OCI-LY3 (cell line): Measurements from ENCODE around the gene GCAT.

Experiments used
- H2AFZ ChIP-seq: fragments of 200-600, 300-600 bp; shearing (Covaris generic); 2 replicates; pipeline ENCODE4 v1.6.0; 2014; ENCODE audit warnings: antibody characterized with exemption, low read depth, low read length
- H3K27ac ChIP-seq: fragments of 200-600, 300-600 bp; sonication (generic); 2 replicates; pipeline ENCODE4 v1.5.1; 2014; ENCODE audit warnings: mild to moderate bottlenecking, low read length, moderate library complexity, mixed read lengths
- H3K27me3 ChIP-seq: fragments of 200-600, 300-600 bp; sonication (generic); 2 replicates; pipeline ENCODE4 v1.6.1; 2014; ENCODE audit warnings: low read depth, low read length, mixed read lengths
- H3K36me3 ChIP-seq: fragments of 200-600, 300-600 bp; sonication (generic); replicated peaks from 2 replicates; pipeline ENCODE3; 2014; ENCODE audit warnings: low read depth, low read length, mixed read lengths
- H3K4me1 ChIP-seq: fragments of 300-600, 200-600 bp; sonication (generic); 2 replicates; pipeline ENCODE4 v1.6.1; 2014; ENCODE audit warnings: low read length, mixed read lengths
- H3K4me2 ChIP-seq: fragments of 200-600, 300-600 bp; sonication (generic); 2 replicates; pipeline ENCODE4 v1.6.1; 2014; ENCODE audit warnings: low read length, mixed read lengths
- H3K4me3 ChIP-seq: fragments of 300-600, 200-600 bp; sonication (generic); 2 replicates; pipeline ENCODE4 v1.5.1; 2014; ENCODE audit warnings: antibody characterized with exemption, mild to moderate bottlenecking, low read length, moderate library complexity
- H3K79me2 ChIP-seq: fragments of 300-600, 200-600 bp; shearing (Covaris generic); 2 replicates; pipeline ENCODE4 v1.6.1; 2014; ENCODE audit warnings: mild to moderate bottlenecking, low read length, mixed read lengths
- H3K9ac ChIP-seq: fragments of 300-600, 200-600 bp; shearing (Covaris generic); 2 replicates; pipeline ENCODE4 v1.6.0; 2014; ENCODE audit warnings: mild to moderate bottlenecking, low read length, moderate library complexity
- H3K9me3 ChIP-seq: fragments of 200-600, 300-600 bp; shearing (Covaris generic); 2 replicates; pipeline ENCODE4 v1.6.1; 2014; ENCODE audit warnings: low read length, mixed read lengths; ENCODE audit not compliant: insufficient read depth
- H4K20me1 ChIP-seq: fragments of 200-600, 300-600 bp; sonication (generic); 2 replicates; pipeline ENCODE4 v1.6.1; 2016; ENCODE audit warnings: low read length, mixed read lengths; ENCODE audit not compliant: insufficient read depth
- EZH2phosphoT487 ChIP-seq: fragments of 200-600 bp; shearing (Covaris generic); IDR thresholded peaks from 2 replicates; pipeline ENCODE4 v1.6.1; 2018; ENCODE audit warnings: antibody characterized with exemption, mixed run types, low read depth
- TF ChIP-seq, protein P1 (sequence below): fragments of 200-600, 300-600 bp; sonication (generic); IDR thresholded peaks from 2 replicates; pipeline ENCODE4 v1.5.1; 2014; ENCODE audit warnings: antibody characterized with exemption, low read length, low read depth

Gene GCAT

DNA sequence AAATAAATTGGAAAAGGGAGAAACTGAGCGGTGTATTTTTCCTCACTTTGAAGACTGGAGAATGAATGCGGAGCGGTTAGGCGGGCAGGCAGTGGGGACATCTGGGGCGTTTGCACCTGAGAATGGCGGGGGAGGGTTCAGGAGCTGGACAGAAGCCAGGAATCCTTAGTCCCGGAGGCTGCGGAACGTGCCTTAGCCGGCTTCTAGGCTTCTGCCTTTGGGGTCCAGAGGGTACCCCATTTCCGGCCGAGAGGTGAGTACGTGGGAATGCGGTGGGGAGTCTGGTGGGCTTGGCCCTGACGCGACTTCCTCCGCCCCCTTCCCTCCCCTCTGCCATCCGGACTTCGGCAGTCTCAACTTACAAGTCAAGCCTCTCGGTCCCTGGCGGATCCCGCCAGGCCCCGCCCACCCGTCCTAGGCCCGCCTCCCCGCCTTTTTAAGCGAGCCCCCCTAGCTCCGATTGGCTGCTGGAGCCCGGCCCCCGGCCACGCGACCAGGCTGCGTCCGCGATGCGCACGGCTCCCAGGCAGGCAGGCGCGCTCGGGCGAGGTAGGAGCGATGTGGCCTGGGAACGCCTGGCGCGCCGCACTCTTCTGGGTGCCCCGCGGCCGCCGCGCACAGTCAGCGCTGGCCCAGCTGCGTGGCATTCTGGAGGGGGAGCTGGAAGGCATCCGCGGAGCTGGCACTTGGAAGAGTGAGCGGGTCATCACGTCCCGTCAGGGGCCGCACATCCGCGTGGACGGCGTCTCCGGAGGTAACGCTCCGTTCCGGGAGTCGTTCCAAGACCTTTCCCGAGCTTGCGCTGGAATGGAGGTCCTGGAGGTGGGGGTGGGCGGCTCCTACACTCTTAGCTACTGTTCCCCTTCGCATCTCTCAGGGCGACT is at the start of gene GCAT:
TSS of gene GCAT (plus strand) at position 525 of the 884 bp plus-strand sequence. CDS start at position 559, 34 bp downstream.
- peak within 1 kb of the TSS; percentile 74 for H2AFZ ChIP-seq
- peaks cover 9% of the 10 kb centered on the region; the same call in 1 of the 2 replicates for H3K4me1 ChIP-seq
- H3K27ac ChIP-seq = no peak within 1 kb of the TSS
- H3K79me2 ChIP-seq = no peaks in the 10 kb centered on the region
- H3K9me3 ChIP-seq = no peaks in the 10 kb centered on the region
- peaks cover 18% of the 10 kb centered on the region for H3K27me3 ChIP-seq
- H4K20me1 ChIP-seq = no peaks in the 10 kb centered on the region
- no peaks in the 10 kb centered on the region for H3K36me3 ChIP-seq
- H3K4me2 ChIP-seq = peak within 1 kb of the TSS; percentile 87
- TF ChIP-seq, protein P1, sequence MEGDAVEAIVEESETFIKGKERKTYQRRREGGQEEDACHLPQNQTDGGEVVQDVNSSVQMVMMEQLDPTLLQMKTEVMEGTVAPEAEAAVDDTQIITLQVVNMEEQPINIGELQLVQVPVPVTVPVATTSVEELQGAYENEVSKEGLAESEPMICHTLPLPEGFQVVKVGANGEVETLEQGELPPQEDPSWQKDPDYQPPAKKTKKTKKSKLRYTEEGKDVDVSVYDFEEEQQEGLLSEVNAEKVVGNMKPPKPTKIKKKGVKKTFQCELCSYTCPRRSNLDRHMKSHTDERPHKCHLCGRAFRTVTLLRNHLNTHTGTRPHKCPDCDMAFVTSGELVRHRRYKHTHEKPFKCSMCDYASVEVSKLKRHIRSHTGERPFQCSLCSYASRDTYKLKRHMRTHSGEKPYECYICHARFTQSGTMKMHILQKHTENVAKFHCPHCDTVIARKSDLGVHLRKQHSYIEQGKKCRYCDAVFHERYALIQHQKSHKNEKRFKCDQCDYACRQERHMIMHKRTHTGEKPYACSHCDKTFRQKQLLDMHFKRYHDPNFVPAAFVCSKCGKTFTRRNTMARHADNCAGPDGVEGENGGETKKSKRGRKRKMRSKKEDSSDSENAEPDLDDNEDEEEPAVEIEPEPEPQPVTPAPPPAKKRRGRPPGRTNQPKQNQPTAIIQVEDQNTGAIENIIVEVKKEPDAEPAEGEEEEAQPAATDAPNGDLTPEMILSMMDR = no peak
- no peak for TF ChIP-seq EZH2phosphoT487
- peak within 1 kb of the TSS; percentile 83 for H3K4me3 ChIP-seq
- H3K9ac ChIP-seq = peak within 1 kb of the TSS; percentile 64

DNA sequence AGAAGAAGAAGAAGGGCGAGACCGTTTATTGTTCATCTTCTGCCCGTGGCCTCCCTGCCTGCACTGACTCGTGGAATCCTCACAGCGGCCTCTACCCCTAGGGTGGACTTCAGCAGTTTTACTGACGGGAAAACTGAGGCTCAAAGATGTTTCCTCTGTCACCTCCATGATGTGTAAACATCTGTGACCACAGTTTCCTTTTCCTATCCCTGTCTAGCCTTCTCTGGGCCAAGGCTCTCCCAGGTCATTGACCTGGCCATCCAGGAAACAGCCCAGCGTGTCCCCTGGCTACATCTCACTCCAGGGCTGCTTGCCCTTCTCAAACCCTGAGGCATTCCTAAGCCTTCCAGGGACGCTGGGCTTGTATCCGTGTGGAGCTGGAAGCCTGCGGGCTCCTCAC is 49.0 kb upstream of the GCAT start:
- no peaks in the 10 kb centered on the region for H3K79me2 ChIP-seq

DNA sequence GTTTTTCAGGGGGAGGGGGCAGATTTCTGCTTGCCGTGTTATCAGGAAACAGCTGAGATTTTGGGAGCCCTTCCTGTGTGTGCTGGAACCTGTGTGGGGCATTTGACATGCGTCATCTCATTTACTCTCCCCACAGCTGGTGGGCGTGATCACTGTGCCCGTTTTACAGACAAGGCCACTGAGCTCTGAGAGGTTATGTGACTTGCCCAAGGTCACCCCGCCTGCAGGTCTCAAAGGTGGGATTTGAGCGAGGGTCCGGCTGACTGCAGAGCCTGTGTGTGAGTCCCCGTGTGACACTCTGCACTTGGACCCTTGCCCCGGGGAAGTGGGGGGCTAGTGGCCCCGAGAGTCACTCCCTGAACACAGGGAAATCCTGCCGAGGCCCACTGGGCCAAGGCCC is 48.5 kb upstream of the GCAT start:
- H3K79me2 ChIP-seq = no peaks in the 10 kb centered on the region
- no peak overlapping the region for H3K4me2 ChIP-seq
- peaks cover 24% of the 10 kb centered on the region for H3K36me3 ChIP-seq

More for the DNA sequence above, 49.0 kb upstream of the GCAT start:
- H3K9ac ChIP-seq = no peak overlapping the region
- TF ChIP-seq, protein P1 = no peak
- TF ChIP-seq EZH2phosphoT487 = no peak
- no peak overlapping the region for H3K27ac ChIP-seq
- H3K4me1 ChIP-seq = no peaks in the 10 kb centered on the region
- H3K27me3 ChIP-seq = no peaks in the 10 kb centered on the region
- H3K4me2 ChIP-seq = no peak overlapping the region
- no peak overlapping the region for H2AFZ ChIP-seq
- no peak overlapping the region for H3K4me3 ChIP-seq
- no peaks in the 10 kb centered on the region for H4K20me1 ChIP-seq
- H3K36me3 ChIP-seq = peaks cover 18% of the 10 kb centered on the region
- no peaks in the 10 kb centered on the region for H3K9me3 ChIP-seq

DNA sequence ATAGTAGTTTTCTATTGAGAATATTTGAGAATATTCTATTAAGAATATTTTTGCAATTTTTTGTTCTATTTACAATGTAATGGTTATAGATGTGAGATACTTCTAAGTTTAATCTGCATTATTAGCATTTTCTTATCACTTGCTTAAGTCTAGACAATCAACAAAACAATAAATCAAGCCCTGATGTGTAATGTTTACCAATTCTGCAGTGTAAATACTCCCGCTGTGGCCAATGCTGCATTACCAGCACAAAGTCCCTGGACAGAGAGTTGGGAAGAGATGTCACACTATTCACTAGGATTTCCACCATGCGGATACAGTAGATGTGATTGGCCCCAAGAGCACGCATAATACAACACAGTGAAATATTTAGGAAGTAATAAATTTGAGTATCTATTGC is 47.6 kb upstream of the GCAT start:
- no peak for TF ChIP-seq EZH2phosphoT487
- TF ChIP-seq, protein P1 = no peak
- Histone ChIP-seq H3K4me1 (peaks cover 9% of the 10 kb centered on the region), H3K27me3 (no peaks in the 10 kb centered on the region)

More for the DNA sequence above, 48.5 kb upstream of the GCAT start:
- no peaks in the 10 kb centered on the region for H4K20me1 ChIP-seq
- H3K9me3 ChIP-seq = no peaks in the 10 kb centered on the region
- H3K27me3 ChIP-seq = no peaks in the 10 kb centered on the region
- H3K27ac ChIP-seq = no peak overlapping the region
- H3K9ac ChIP-seq = no peak overlapping the region
- TF ChIP-seq, protein P1 = no peak
- no peak for TF ChIP-seq EZH2phosphoT487
- H2AFZ ChIP-seq = no peak overlapping the region
- H3K4me1 ChIP-seq = peaks cover 3% of the 10 kb centered on the region
- no peak overlapping the region for H3K4me3 ChIP-seq

More for the DNA sequence above, 47.6 kb upstream of the GCAT start:
- peaks cover 20% of the 10 kb centered on the region for H3K36me3 ChIP-seq
- no peak overlapping the region for H3K27ac ChIP-seq
- no peaks in the 10 kb centered on the region for H4K20me1 ChIP-seq
- no peaks in the 10 kb centered on the region for H3K9me3 ChIP-seq
- no peak overlapping the region for H2AFZ ChIP-seq
- H3K79me2 ChIP-seq = no peaks in the 10 kb centered on the region
- no peak overlapping the region for H3K4me2 ChIP-seq
- H3K9ac ChIP-seq = no peak overlapping the region
- H3K4me3 ChIP-seq = no peak overlapping the region
